Aortic smooth muscle cell (primary cell): ENCODE measurements around the gene RNF14. TPM values are rescaled to one million over a fixed set of nuclear protein-coding genes. Genes with fewer than 3 reads are reported as not detected.

Source experiments
- total RNA-seq: library from RNA; depleted of rRNA; stranded (reverse); fragments of >200 nt; gene quantifications from 2 replicates; pipeline ENCODE4 v1.2.3, GENCODE V29; 2014

RNF14 gene, protein sequence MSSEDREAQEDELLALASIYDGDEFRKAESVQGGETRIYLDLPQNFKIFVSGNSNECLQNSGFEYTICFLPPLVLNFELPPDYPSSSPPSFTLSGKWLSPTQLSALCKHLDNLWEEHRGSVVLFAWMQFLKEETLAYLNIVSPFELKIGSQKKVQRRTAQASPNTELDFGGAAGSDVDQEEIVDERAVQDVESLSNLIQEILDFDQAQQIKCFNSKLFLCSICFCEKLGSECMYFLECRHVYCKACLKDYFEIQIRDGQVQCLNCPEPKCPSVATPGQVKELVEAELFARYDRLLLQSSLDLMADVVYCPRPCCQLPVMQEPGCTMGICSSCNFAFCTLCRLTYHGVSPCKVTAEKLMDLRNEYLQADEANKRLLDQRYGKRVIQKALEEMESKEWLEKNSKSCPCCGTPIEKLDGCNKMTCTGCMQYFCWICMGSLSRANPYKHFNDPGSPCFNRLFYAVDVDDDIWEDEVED
- total RNA-seq, result 76.2 and 91.0 TPM in 2 replicates

GRCh38 chr5:141968914-141969608, at the start of gene RNF14:
Gene RNF14, plus strand, starts transcription at chr5:141969105. Its CDS starts 4,484 bp downstream, at chr5:141973589.

GRCh38 chr5:141923448-141924313, 45.2 kb upstream of the RNF14 start, which contains the start of gene DELE1:
Gene DELE1, plus strand, starts transcription at chr5:141923871. Its CDS starts 71 bp downstream, at chr5:141923942.

DNA sequence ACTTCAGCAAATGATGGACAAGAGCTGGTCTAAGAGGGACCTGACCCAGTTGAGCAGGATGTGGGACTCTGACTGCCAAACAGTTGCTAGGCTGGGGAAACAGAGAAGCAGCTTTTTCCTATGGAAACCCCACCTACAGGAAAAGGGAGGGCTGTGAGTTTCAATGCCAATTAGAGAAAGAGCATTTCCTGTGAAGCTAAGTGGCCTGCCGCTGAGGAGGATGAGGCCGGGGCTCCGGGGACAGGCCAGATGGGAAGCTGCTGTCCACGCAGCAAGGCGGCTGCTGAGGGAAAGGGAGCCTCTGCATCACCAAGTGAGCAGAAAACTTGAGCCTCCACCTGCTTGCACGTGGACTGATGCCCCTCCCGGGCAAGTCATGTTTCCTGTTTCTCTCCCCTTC, 10.8 kb upstream of the RNF14 start, which contains the start of gene PCDH12:
PCDH12 (minus strand) TSS at position 90 of the 400 bp plus-strand sequence. CDS start 351 bp downstream, outside the sequence.

DNA sequence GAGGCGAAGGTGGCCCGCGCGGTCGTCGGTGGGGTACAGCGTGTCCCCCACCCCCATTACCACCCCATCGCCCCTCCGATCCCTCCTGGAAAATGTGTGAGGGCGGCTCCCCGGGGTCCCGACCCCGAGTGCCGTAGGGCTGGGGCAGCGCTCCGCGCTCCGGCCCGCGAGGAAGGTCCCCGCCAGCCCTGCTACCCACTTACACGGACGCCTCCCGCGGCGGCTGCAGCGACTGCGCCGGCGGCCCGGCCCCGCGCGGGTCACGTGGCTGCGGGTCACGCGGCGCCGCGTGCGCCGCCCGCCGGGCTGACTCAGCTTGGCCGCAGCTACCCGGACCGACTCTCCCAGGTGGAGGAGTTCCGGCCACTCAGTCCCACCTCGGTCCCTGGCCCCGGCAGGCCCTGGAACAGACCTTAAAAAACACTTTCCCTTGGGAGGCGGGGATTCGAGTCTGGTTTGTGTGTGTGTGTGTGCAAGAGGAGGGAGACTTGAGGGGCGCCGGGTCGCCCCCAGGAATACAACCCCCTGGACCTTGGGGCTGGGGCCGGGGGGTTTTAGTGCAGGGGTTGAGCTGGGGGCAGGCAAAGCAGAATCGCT, 44.0 kb downstream of the RNF14 start, which contains the start of gene GNPDA1:
GNPDA1 (minus strand) TSS at position 236 of the 597 bp plus-strand sequence. CDS start 992 bp downstream, outside the sequence.

Other genes with a start within 250 kb of the RNF14 start
- gene PCDH1, start 90.7 kb upstream of the RNF14 start, total RNA-seq, result 5.7 and 7.0 TPM in 2 replicates
- 37.4 and 47.0 TPM in 2 replicates for gene DELE1, start 45.2 kb upstream of the RNF14 start, total RNA-seq
- 1.7 and 3.6 TPM in 2 replicates for gene PCDH12, start 10.9 kb upstream of the RNF14 start, total RNA-seq
- 32.6 and 47.2 TPM in 2 replicates for gene GNPDA1, start 43.9 kb downstream of the RNF14 start, total RNA-seq
- gene NDFIP1, start 139.7 kb downstream of the RNF14 start, total RNA-seq, result 55.8 and 59.3 TPM in 2 replicates